Measurements from ENCODE around the gene FPR2. TPM values are rescaled to one million over a fixed set of nuclear protein-coding genes. Genes with fewer than 3 reads are reported as not detected.

The FPR2 gene
- total and polyA plus RNA-seq, 10 of the 15 experiments (the other 5 are each of a cell fraction or from before 2014, with no cell fraction given): not detected

DNA sequence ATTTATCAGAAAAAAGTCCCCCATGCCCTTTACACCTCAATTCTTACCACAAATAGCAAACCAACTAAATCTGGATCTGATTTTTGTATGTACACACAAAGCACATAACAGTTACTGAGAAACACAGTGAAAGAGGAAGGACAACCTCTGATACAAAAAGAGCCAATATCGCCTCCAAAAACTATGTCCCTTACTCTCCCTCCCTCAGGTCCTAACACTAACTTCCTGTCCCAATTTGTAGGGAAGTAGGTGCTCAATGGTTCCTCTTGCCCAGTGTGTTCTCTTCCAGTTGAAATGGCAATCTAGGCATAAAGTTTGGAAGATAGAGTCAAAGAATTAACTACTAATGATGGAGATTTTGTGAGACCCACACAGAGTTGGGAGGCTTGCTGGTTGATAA lies 18.2 kb downstream of the FPR2 start:
- no peak overlapping the region for H3K4me3 ChIP-seq
- no peak for FAIRE-seq
- no peak overlapping the region for H3K27ac ChIP-seq (ENCODE audit: control insufficient read depth, insufficient read depth)
- no peak for DNase-seq (ENCODE audit: low read depth, low spot score)
- ChIA-PET POLR2A (no interaction called here), RAD21 (ENCODE audit: unreplicated experiment) (no interaction called here), CTCF (interaction anchor here (1.8 to 2.1 kb wide), 3 partner anchors 118 to 308 kb away, joined by 4 to 12 read pairs (median 5); no protein-coding TSS in a partner anchor), SMC1A (ENCODE audit: uncharacterized antibody, unreplicated experiment) (no interaction called here)
- no peak overlapping the region for H3K9ac ChIP-seq (ENCODE audit: control insufficient read depth, insufficient read depth, low read length)
- ATAC-seq: no peak
- H3K79me2 ChIP-seq (ENCODE audit: control insufficient read depth, insufficient read depth, low read length): no peaks in the 10 kb centered on the region
- no peaks in the 10 kb centered on the region for H3K36me3 ChIP-seq (ENCODE audit: control insufficient read depth in 2 of 2, insufficient read depth in 2 of 2, low read length in 1 of 2)
- H3K4me2 ChIP-seq (ENCODE audit: control insufficient read depth, insufficient read depth): no peak overlapping the region
- no TSS peak for BruUV-seq (replicated peaks)
- no peaks in the 10 kb centered on the region for H4K20me1 ChIP-seq (ENCODE audit: control insufficient read depth, insufficient read depth)
- H2AFZ ChIP-seq (ENCODE audit: control insufficient read depth, low read depth, low read length): no peak overlapping the region
- in situ Hi-C loops (cut with MboI): no loop called here
- H3K4me1 ChIP-seq (ENCODE audit: control insufficient read depth, insufficient read depth, low read length): no peaks in the 10 kb centered on the region; the same call in 1 of the 2 replicates
- intact Hi-C loops (cut with micrococcal nuclease; ENCODE audit: unreplicated experiment): no loop called here
- TF ChIP-seq IKZF2 (IDR thresholded peaks at IDR 0.05) (no peak), BCL11A (IDR thresholded peaks at IDR 0.05; ENCODE audit: low read depth, low read length) (no peak), NR2F1 (conservative IDR thresholded peaks at IDR 0.05) (0 out of 2 replicates have a peak, but pooled peaks have one; percentile 32)
- WGBS (ENCODE audit: insufficient coverage, insufficient replicate concordance, low lambda C conversion rate, missing lambda C conversion rate): 0% methylated on average over 1 of the region's 1 CpG
- H3K27me3 ChIP-seq (replicated peaks in 1 of 2; ENCODE audit: control insufficient read depth in 2 of 2, insufficient read depth in 2 of 2, low read length in 1 of 2): no peaks in the 10 kb centered on the region
- H3K9me3 ChIP-seq (replicated peaks; ENCODE audit: control insufficient read depth, insufficient read depth, low read length): no peaks in the 10 kb centered on the region; the same call in 2 of the 3 replicates

GRCh38 chr19:51779703-51780102 lies 18.7 kb downstream of the FPR2 start:
- no peak for ATAC-seq

More at GRCh38 chr19:51779703-51780102, 18.7 kb downstream of the FPR2 start:
- intact Hi-C loops (cut with micrococcal nuclease; ENCODE audit: unreplicated experiment) (no loop called here), in situ Hi-C loops (cut with MboI) (no loop called here)
- SMC1A ChIA-PET (ENCODE audit: uncharacterized antibody, unreplicated experiment): no interaction called here
- POLR2A ChIA-PET: interaction anchor here (0.5 kb wide), 1 partner anchor 332 kb away, joined by 4 read pairs; no protein-coding TSS in a partner anchor
- RAD21 ChIA-PET (ENCODE audit: unreplicated experiment): no interaction called here
- no peak overlapping the region for H3K4me3 ChIP-seq
- H3K27ac ChIP-seq (ENCODE audit: control insufficient read depth, insufficient read depth): no peak overlapping the region
- WGBS (ENCODE audit: insufficient coverage, insufficient replicate concordance, low lambda C conversion rate, missing lambda C conversion rate): 3% methylated on average over 2 of the region's 2 CpGs
- H2AFZ ChIP-seq (ENCODE audit: control insufficient read depth, low read depth, low read length): no peak overlapping the region
- DNase-seq (ENCODE audit: low read depth, low spot score) (no peak), FAIRE-seq (no peak)
- TF ChIP-seq YY1 (IDR thresholded peaks at IDR 0.05; ENCODE audit: low read depth, low read length) (no peak), CREM (IDR thresholded peaks at IDR 0.05; ENCODE audit: low read depth) (no peak), NFIC (IDR thresholded peaks at IDR 0.05; ENCODE audit: low read depth, low read length) (no peak), PML (IDR thresholded peaks at IDR 0.05; ENCODE audit: low read length) (no peak), KLF5 (IDR thresholded peaks at IDR 0.05; ENCODE audit: partially characterized antibody) (no peak), ESRRA (IDR thresholded peaks at IDR 0.05; ENCODE audit: low read length) (no peak), MXI1 (IDR thresholded peaks at IDR 0.05; ENCODE audit: low read depth, low read length) (no peak), MEF2B (IDR thresholded peaks at IDR 0.05; ENCODE audit: partially characterized antibody, poor library complexity, severe bottlenecking) (no peak), EZH2 (IDR thresholded peaks at IDR 0.05; ENCODE audit: borderline replicate concordance, control insufficient read depth, low read depth, low read length) (no peak)
- TF ChIP-seq, protein P1, sequence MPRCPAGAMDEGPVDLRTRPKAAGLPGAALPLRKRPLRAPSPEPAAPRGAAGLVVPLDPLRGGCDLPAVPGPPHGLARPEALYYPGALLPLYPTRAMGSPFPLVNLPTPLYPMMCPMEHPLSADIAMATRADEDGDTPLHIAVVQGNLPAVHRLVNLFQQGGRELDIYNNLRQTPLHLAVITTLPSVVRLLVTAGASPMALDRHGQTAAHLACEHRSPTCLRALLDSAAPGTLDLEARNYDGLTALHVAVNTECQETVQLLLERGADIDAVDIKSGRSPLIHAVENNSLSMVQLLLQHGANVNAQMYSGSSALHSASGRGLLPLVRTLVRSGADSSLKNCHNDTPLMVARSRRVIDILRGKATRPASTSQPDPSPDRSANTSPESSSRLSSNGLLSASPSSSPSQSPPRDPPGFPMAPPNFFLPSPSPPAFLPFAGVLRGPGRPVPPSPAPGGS (IDR thresholded peaks at IDR 0.05; ENCODE audit: borderline replicate concordance, insufficient read depth, low read depth, low read length, poor library complexity, severe bottlenecking): no peak
- no peak overlapping the region for H3K4me2 ChIP-seq (ENCODE audit: control insufficient read depth, insufficient read depth)
- no peaks in the 10 kb centered on the region; the same call in 1 of the 2 replicates for H3K4me1 ChIP-seq (ENCODE audit: control insufficient read depth, insufficient read depth, low read length)
- H3K36me3 ChIP-seq (ENCODE audit: control insufficient read depth in 2 of 2, insufficient read depth in 2 of 2, low read length in 1 of 2): no peaks in the 10 kb centered on the region
- no peaks in the 10 kb centered on the region; the same call in 1 of the 3 replicates for H3K9me3 ChIP-seq (replicated peaks; ENCODE audit: control insufficient read depth, insufficient read depth, low read length)
- H3K79me2 ChIP-seq (ENCODE audit: control insufficient read depth, insufficient read depth, low read length): no peaks in the 10 kb centered on the region
- CTCF ChIA-PET: no interaction called here
- no peak overlapping the region for H3K9ac ChIP-seq (ENCODE audit: control insufficient read depth, insufficient read depth, low read length)
- no peaks in the 10 kb centered on the region for H3K27me3 ChIP-seq (replicated peaks in 1 of 2; ENCODE audit: control insufficient read depth in 2 of 2, insufficient read depth in 2 of 2, low read length in 1 of 2)
- no TSS peak for BruUV-seq (replicated peaks)
- no peaks in the 10 kb centered on the region for H4K20me1 ChIP-seq (ENCODE audit: control insufficient read depth, insufficient read depth)

Measured in GM12878 (cell line).